ENCODE results near the gene PRXL2B.

Gene PRXL2B

DNA sequence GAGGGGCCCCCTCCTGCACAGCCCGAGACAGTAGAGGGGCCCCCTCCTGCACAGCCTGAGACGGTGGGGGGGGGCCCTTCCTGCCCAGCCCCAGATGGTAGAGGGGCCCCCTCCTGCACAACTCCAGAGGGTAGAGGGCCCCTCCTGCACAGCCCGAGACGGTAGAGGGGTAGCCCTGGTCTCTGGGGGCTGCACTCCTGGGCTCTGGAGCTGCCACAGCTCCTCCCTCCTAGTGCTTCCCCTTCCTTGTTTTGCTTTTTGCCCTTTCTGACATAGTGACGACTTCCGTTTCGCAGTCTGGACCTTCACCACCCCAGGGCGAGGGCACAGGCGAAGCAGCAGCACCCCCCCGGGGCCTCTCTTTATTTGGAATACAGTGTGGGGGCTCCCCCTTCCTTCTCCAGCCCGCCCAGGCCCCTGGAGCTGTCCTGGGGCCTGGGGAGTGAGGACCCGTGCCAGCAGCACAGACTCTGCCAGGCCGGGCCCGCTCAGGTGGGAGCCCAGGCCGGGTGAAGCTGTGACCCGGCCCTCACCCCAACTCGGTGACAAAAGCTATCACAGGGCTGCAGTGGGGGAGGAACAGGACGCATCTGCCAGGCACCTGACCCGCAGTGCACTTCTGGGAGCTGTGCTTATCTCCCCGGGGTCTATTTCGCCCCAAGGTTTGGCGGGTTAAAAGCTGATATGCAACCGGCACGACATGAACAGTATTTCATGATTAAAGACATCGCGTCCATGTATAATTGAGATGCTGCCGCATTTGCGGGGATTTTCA, 1.1 kb upstream of the PRXL2B start:
- in situ Hi-C loops (cut with MboI; ENCODE audit: low sequenced_read_pairs) = no loop called here

DNA sequence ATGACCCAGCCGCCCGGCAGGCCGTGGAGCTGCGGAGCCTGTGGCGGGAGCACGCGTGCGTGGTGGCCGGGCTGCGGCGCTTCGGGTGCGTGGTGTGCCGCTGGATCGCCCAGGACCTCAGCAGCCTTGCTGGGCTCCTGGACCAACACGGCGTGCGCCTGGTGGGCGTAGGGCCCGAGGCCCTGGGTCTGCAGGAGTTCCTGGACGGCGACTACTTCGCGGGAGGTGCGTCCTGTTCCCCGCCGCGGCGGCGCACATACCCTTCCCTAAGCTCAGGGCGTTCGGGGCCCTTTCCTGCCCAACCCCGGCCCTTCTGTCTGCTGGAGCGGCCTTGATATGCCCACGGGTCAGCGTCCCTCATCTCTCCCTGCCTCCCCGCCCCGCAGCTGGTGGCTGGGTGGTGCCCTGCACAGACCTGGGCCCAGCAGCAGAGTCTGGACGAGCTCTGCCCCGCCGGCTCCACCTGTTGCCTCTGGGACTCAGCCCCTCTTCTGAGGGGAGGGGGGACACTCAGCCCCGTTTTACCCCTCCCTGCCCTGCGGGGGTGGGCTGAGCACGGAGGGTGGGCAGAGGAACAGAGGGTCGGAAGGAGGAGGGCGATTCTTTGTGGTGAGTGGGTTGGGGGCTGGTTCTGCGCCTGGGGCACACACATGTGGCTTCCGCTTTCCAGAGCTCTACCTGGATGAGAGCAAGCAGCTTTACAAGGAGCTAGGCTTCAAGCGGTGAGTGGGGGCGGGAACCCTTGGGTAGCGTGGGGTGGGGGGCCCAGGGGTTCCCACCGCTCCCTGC, 688 bp downstream of the PRXL2B start:
- in situ Hi-C loops (cut with MboI; ENCODE audit: low sequenced_read_pairs) = no loop called here

DNA sequence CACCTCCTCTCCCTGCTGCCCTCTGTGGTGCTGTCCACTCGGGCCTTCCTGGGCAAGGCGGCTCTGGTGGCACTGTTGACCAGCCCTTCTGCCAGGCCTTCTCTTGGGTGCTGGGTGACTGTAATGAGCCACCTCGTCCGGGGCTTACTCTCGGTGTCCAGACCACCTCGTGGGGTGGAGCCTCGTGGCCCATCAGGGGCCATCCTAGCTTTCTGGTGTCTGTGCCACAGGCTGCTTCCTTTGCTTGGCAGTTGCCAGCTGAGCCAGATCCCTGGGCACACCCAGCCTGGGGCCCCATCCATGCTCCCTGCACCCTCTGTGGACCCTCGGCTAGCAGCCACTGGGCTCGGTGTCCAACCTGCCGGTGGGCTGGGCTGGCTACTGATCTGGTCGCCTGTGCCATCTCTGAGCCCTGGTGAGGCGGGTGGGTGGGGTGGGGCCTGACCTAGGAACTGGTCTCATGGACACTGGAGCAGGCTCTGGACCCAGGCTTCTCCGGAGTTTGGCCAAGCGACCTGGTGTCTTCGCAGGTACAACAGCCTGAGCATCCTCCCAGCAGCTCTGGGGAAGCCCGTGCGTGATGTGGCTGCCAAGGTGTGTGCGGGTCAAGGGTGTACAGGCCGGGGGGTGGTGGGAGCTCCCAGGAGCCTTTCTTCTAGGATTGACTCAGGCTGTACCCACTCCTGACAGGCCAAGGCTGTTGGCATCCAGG, 1.4 kb downstream of the PRXL2B start:
- in situ Hi-C loops (cut with MboI; ENCODE audit: low sequenced_read_pairs) = no loop called here

DNA sequence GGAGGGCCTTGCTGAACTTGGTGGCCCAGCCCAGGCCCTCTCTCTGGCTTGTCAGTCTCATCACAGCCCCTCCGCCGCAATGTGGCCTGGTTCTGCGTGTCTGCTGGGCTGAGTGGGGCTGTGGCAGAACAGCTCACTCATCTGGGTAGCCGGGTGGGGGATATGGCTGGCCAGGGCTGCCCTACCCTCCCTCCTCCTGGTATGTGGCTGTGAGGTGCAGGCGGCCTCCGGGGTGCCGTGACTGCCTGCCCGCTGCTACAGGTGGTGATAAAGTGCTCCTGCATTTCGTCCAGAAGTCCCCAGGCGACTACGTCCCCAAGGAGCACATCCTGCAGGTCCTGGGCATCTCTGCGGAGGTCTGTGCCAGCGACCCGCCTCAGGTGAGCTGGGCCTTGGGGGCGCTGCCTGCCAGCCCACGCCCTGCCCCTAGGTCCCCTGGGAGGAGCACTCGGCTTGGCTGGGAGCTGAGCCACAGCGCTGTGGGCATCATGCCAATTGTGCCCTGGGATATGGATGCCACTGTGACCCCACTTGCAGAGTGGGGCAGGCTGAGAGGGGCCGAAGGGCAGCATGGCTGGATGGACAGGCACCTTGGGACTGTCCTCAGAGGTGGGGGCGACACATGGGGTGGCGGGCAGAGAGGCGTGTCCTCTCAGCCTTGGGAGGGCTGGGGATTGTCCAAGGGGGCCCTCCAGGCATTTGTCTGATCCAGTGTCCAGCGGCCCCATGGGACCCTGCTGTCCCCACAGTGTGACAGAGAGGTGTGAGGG, 2.3 kb downstream of the PRXL2B start:
- in situ Hi-C loops (cut with MboI; ENCODE audit: low sequenced_read_pairs) = no loop called here

DNA sequence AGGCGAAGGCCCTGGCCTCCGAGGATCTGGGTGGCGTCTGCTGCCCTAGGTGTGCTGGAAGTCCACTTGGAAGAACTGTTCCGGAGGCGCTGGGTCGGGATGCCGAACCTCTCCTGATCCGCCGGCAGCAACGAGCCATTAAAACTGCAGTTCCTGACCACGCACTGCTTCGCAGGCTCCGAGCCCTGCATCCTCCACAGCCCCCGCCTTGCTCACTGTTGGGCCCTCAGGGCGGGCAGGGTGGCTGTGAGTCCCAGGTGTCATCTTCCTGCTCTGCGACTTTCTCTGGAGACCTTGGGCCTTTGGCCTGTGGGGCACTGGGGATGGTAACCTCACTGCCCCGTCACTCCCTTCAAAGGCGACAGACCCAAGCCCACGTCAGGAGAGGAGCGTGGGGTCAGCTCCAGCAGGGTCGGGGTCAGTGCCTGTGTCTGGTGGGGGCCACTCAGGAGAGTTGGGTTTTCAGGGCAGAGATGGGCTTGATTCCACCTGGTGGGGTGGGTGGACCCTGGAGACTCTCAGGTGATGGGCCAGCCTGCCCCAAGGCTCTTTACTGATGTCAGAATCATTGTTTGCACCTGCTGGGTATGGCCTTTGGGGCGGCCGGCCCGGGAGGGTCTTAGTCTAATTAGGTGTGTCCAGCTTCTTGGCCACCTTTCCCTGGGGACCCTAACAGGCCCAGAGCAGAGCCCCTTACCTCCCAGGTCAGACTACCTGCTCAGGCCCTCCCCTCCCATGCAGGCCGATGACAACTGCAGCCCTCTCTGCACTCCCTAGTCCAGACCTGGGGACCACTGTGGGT, 3.1 kb downstream of the PRXL2B start:
- in situ Hi-C loops (cut with MboI; ENCODE audit: low sequenced_read_pairs) = no loop called here

DNA sequence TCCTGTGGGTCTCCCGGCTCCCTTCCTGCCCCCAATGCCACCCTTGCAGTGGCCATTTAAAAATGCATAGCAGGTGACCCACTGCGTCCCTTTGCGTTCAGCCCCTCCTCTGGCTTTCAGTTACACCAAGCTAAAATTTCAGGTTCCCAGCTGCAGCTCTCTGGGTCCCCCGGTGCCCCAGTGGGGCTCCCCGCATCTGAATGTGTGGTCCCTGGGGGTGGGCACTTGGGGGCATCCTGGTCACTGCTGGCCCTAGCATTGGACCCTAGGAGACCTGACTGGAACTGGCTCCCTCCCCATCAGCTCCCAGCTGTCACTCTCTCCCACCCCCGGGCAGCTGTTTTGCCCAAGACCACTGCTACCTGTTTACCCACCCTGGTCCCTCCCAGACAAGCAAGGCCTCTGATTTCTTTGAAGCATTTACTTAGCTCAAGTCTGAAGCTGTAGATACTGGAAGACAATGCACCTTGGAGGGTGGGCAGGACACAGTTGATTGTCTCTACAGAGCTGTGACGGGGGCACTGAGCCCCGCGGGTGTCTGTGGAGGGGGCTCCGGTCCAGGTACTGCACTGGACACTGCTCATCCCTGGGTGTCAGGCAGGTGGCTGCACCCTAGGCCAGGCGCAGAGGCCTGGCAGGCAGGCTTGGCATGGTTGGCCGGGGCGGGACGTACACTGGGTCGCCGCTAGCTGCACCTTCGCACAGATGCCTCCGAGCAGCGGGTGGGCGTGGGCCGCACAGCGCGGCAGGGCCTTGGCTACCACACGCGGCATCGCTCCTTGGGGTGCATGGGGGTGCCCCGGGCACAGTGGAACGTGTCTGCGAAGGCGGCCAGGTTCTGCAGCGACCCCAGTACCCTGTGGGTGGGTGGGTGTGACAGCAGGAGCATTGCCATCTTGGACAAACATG, 3.9 kb downstream of the PRXL2B start:
- in situ Hi-C loops (cut with MboI; ENCODE audit: low sequenced_read_pairs) = no loop called here

DNA sequence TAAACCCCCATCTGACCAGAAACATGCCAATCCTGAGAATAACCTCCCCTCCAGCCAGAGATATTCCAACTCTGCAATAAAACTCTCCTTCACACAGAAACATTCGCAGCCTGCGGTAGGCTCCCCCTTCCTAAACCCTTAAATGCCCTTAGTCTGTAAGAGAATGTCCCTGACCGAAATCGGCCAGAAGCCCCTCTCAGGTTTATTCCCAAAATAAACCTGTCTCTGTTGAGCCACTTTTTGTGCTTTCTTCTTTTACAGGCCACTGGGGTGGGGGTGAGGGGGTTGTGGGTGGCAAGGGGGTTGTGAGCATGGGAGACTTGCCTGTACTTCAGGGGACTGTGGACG, 4.6 kb downstream of the PRXL2B start:
- in situ Hi-C loops (cut with MboI; ENCODE audit: low sequenced_read_pairs) = no loop called here

DNA sequence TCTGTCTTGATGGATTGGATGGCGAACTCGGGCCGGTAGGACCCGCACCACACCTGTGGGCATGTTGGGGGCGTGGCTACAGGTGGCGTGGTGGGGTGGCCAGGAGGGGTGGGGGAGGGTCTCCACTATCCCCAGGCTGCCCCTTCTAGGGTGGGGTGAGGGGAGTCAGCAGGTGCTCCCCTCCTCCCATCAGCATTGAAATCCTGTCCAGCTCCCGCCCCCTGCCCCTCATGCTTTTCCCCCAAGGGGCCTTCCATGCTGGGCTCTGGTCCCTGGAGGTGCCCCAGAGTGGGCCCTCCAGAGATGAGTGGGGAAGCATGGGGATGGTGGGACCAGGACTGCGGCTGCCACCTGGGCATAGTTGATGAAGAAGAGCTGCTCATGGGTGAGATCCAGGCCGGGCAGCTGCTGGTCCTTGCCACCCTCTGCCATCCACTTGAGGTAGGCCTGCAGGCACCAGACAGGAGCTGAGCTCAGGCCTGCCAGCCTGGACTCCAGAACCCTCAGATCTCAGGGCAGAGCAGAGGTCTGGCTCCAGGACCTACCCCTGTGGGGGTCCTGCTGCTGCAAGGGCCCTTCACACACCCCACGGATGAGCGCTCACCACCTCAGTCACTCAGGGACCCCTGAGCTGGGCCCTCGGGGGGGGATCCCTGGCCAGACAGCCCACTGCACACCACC, 5.1 kb downstream of the PRXL2B start:
- in situ Hi-C loops (cut with MboI; ENCODE audit: low sequenced_read_pairs) = no loop called here

DNA sequence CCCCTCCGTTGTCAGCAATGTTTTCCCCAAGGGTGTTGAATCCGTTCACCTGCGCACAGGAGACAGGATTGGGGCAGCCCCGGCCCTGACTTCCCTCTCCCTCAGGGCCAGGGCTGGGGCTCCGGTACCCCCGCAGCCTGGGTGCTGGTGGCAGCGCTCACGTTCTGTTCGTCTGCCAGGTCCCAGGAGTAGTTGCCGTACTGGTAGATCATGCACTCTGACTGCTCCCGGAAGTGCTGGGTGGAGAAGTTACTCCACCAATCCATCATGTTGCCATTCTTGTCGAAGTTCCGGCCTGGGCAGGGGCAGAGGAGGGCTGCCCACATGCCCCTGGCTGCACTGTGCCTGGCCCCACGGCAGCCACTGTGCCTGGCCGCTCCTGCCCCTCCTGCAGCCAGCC, 6.1 kb downstream of the PRXL2B start:
- in situ Hi-C loops (cut with MboI; ENCODE audit: low sequenced_read_pairs) = no loop called here

DNA sequence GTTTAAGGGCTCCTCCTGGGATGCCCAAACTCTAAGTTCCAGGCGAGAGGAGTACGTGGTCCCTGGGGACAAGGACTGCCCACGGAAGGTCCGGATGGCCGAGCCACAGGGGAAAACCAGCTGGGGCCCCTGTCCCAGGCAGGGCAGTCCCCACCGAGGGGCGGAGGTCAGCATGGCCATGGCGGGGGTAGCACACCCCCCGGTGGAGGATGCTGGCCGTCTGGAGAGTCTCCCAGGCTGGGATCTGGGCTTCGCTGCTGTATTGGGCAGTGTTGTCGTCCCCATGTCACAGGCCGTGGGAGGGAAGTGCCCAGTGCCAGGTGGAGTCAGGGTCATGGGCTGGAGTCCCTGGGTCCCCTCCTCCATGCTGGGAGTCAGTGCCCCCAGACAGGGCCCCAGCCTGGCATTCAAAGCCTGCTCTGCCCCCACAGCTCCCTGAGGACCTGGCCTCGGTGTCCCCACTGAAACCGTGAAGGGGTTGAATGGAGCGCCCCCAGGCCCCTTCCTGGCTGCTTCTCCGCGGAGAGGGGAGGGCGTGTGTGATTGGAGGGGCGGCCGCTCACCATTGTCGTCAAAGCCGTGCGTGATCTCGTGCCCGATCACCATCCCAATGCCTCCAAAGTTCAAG, 6.8 kb downstream of the PRXL2B start:
- in situ Hi-C loops (cut with MboI; ENCODE audit: low sequenced_read_pairs) = no loop called here

DNA sequence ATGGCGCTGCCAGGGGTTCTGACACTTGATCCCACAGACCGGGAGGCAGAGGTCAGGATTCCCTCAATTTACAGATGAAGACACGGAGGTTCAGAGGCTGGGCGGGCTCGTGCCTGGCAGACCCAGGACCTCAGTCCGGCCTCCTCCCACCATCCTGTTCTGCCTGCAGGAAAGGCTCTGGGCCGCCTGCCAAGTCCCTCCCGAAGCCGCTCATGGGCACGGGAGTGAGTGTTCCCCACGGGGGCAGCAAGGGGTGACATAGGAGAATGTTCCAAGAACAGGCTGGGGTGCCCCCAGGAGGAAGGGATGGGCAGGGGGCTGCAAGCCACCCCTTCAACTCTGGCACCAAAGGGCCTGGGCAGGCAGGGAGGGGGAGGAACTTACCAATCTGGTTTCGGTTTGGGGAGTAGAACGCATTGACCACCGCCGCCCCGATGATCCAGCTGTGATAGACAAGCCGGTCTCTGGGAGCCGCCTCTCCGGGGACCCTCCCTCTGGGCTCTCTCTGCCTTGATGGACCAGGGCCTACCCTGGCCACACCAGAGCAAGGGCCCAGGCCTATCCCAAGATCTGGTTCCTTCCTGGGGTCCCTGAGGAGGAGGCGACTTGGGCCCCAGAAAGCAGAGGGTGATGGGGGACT, 7.5 kb downstream of the PRXL2B start:
- in situ Hi-C loops (cut with MboI; ENCODE audit: low sequenced_read_pairs) = no loop called here

DNA sequence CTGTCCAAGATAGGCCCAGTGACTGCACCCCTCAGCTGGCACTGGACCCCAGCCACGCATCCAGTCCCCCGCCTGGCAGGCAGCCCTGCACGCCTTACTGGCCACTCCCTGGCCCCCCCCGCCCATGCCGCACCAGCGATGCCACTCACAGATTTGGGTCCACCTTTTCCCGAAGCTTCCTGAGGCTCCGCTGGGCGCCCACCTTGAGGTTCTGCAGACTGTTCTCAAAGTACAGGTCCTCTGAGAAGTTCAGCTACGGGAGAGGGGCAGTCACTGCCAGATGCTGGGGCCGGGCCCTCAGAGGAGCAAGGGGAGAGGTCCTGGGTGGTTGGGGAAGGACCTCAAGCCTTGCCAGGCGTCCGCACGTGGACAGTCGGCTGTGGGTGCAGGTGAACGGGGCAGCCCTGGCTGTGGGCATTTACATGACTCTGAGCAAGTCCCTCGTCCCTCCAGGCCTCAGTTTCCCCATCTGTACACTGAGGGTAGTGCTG, 8.1 kb downstream of the PRXL2B start:
- in situ Hi-C loops (cut with MboI; ENCODE audit: low sequenced_read_pairs) = no loop called here

DNA sequence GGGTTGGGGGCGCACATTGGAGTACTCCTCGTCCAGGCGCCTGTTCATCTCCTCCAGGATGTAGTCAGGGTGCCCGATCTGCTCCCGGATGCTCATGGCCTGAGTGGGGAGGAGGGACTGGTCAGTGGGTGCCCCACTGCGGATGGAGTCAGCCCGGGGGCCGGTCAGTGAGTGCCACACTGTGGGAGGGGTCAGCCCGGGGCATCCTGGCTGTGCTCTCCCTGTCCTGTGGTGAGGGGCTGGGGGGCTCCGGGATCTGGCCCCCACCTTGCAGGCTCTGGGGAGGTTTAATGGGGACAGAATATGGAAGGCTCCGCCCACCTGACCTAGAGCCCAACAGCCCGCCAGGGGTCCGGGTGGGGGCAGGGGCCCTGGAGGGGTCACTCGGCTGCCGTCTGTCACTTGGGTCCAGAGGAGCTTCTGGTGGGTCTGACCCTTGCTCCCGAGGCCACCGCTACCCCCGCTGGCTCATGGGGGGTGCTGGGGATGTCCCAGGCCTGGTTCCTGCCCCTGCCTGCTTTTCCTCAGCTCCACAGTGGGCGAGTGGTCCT, 8.8 kb downstream of the PRXL2B start:
- in situ Hi-C loops (cut with MboI; ENCODE audit: low sequenced_read_pairs) = no loop called here

DNA sequence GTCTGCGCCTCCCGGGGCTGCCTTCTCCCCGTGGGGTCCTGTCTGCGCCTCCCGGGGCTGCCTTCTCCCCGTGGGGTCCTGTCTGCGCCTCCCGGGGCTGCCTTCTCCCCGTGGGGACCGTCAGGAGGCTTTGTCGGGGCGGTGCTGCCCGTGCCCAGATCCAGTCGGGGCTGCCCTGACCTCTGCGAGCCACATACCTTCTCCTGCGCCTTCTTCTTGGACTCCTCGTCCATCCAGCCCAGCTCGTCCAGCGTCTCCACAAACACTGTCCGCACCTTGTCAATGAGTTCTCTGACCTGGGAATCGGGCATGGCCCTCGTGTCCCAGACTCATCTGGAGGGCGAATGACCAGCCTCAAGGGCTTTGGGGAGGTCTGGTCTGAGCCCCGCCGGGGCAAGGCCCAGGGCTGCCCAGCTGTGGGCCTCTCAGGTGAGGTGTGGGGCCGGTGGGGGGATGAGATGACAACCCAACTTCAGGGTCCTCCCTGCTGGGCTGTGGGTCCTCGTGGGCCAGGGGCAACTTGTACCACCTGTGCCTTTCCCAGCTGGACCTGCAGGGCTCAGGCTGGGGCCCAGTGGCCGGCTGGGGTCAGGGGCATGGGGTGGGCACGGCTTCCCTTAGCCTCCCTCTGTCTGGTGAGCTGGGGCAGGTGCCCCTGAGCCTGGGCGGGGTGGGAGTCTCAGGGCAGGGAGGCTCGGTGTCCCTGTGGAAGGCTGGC, 9.4 kb downstream of the PRXL2B start:
- in situ Hi-C loops (cut with MboI; ENCODE audit: low sequenced_read_pairs) = no loop called here

DNA sequence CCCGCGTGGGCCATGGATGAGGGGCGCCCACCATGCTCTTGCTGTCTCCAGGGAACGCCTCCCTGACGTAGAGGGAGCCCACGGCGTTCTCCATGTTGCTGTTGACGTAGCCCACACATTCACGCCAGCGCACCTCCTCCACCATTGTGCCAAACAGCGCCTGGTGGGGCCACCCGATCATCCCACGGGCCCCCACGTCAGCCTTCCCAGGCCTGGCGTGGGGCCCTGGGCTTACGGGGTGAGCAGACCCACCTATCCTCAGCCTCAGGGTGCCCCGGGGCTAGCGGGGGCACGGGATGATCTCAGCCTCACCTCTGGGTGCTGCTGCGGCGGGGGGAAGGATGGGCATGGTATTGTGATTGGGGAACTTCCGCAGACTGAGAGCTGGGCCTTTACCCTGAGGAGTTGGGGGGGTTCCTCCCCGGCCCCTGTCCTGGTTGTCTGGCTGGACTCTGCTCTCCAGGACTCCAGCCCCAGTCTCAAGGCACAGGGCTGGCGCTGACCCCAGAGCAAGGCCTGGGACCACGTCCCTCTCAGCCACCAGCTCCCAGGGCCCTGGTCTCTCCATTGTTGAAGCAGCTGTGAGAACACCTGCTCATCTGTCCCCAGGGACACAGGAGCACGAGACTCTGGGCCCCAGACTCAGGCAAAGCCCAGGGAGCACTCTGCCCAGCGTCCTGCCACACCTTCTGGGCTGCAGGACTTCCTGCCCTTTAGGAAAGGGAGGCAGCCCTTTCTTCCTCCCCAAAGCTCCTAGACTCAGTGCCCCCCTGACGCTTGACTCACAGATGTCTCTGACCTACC, 10.2 kb downstream of the PRXL2B start:
- in situ Hi-C loops (cut with MboI; ENCODE audit: low sequenced_read_pairs) = no loop called here

Measured in hTERT RPE-1 (cell line).